ENCODE measurements around the gene ELMO3.

ELMO3 gene

GRCh38 chr16:67195676-67196075 is 3.3 kb upstream of the ELMO3 start:
- DNase-seq (ENCODE audit: low read depth in 2 of 2): no peak

- no peak for DNase-seq (ENCODE audit: low read depth in 2 of 2)
Measured at GRCh38 chr16:67196881-67197280, 2.0 kb upstream of the ELMO3 start.

GRCh38 chr16:67197704-67198103 is 1.2 kb upstream of the ELMO3 start:
- no peak for DNase-seq (ENCODE audit: low read depth in 2 of 2)

- no peak for DNase-seq (ENCODE audit: low read depth in 2 of 2)
Measured at GRCh38 chr16:67198238-67198734, 645 bp upstream of the ELMO3 start.

GRCh38 chr16:67199808-67200198 is 872 bp downstream of the ELMO3 start:
- no peak for DNase-seq (ENCODE audit: low read depth in 2 of 2)

GRCh38 chr16:67200491-67200890 is 1.6 kb downstream of the ELMO3 start:
- DNase-seq (ENCODE audit: low read depth in 2 of 2): no peak

GRCh38 chr16:67201411-67202345 is 2.7 kb downstream of the ELMO3 start:
- DNase-seq (ENCODE audit: low read depth in 2 of 2): no peak

GRCh38 chr16:67202426-67202825 is 3.5 kb downstream of the ELMO3 start:
- no peak for DNase-seq (ENCODE audit: low read depth in 2 of 2)

- DNase-seq (ENCODE audit: low read depth in 2 of 2): no peak
Measured at GRCh38 chr16:67202956-67203493, 4.1 kb downstream of the ELMO3 start.

GRCh38 chr16:67204076-67204475 is 5.1 kb downstream of the ELMO3 start:
- DNase-seq (ENCODE audit: low read depth in 2 of 2): no peak

GRCh38 chr16:67206129-67206837 is 7.4 kb downstream of the ELMO3 start:
- DNase-seq (ENCODE audit: low read depth in 2 of 2): no peak

GRCh38 chr16:67206838-67207248 is 7.9 kb downstream of the ELMO3 start:
- DNase-seq (ENCODE audit: low read depth in 2 of 2): no peak

- no peak for DNase-seq (ENCODE audit: low read depth in 2 of 2)
Measured at GRCh38 chr16:67207249-67208091, 8.5 kb downstream of the ELMO3 start.

GRCh38 chr16:67208154-67208896 is 9.4 kb downstream of the ELMO3 start:
- no peak for DNase-seq (ENCODE audit: low read depth in 2 of 2)

GRCh38 chr16:67209565-67209964 is 10.6 kb downstream of the ELMO3 start:
- DNase-seq (ENCODE audit: low read depth in 2 of 2): no peak

GRCh38 chr16:67210069-67210937 is 11.4 kb downstream of the ELMO3 start:
- DNase-seq (ENCODE audit: low read depth in 2 of 2): no peak

GRCh38 chr16:67211674-67212073 is 12.7 kb downstream of the ELMO3 start:
- DNase-seq (ENCODE audit: low read depth in 2 of 2): no peak

GRCh38 chr16:67212766-67213165 is 13.8 kb downstream of the ELMO3 start:
- DNase-seq (ENCODE audit: low read depth in 2 of 2): no peak

GRCh38 chr16:67213197-67214019 is 14.5 kb downstream of the ELMO3 start:
- DNase-seq (ENCODE audit: low read depth in 2 of 2): no peak
